Activated CD4-positive, alpha-beta T cell treated with anti-CD3 and anti-CD28 coated beads, Interleukin-2, amount 50 U/mL, for 16 hours (primary cell): Measurements from ENCODE around the gene BID.

Experiments
- DNase-seq: peaks from one replicate; pipeline ENCODE4 v3.0.0-alpha.2; 2020

The BID gene

DNA sequence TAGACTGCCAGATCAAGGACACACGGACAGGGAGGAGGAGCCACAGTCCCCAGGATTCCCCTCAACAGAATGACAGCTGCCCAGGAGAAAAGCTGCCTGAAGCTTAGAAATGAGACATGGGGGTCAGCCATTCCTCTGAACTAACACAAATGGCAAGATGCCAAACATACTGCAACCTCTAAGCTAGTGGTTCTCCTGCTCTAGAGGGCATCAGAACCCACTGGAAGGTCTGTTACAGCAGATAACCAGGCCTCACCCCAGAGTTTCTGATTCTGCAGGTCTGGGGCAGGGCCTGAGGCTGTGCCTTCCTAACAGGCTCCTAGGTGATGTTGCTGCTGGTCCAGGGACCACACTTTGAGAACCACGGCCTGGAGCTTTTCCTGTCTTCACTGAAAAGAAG is 28.6 kb upstream of the BID start:
- DNase-seq, result no peak

DNA sequence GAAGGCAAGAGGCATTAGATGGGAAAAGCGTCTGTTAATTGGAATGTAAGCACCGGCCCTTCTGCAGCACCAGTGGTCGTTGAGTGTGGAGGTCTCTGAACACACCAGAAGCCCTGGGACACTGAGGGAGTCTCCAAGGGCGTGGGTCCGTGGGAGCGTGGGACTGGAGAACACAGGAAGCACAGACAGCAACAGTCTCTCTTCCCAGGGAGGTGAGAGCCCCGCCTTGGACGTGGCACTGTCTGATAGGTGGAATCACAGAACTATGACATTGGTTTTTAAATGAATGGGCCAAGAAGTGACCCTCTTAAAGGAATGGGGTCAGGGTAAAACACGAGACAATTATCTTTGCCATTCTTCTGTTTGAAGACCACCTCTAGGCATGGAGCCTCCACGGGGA is 28.1 kb upstream of the BID start:
- DNase-seq, result no peak

DNA sequence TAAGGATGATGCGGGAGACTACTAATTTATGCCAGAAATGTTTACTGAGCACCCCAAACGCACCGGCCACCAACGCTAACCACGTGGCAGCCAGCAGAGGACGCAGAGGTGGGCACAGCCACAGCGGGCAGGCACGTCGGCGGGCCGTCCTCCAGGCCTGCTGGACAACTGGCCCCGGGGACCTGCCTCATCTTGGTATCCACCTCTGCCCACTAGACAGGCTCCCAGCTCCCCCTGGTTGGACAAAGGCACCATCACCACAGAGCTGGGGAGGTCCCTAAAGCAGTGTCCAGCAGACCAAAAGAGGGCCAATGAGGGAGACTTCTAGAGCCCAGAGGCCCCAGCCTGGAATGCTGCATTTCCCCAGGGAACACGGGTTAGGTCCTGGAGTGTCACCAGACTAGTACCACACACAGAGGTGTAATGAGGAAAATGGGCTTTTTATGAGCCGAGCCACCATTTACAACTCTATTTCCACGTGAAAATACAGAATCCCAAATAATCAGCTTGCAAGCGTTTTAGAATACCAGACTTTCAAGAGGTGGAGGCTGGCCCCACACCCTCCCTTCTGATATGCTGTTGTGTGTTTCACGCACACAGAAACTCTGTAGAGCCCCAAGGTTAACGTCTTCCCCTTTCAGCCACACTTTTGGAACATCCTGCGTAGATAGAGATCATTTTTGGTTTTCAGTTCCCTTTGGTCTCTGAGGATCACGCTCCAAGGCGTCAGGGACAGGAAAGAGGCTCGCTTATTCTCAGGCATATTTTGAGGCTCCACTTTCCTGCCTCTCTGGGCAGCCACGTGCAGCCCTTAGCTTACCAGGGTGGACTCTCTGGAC is 23.7 kb upstream of the BID start:
- DNase-seq, result no peak

DNA sequence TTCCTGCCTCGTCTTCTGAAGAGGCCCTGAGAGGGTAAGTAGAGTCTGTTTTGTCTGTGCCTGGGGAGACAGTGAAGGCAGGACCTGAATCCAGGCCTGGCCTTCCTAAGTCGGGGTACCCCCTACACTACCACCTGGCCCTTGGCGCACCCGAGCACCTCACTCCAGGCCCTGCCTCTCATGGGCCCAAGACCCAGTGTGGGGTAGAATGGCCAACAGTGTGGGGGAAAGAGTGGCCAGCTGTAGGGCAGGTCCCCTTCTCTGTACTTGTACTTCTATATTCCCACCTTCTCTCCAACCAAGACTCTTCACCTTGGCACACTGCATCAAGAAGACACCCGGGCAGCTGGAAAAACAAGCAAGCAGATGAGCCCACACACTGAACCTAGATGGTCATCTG is 22.4 kb upstream of the BID start:
- no peak for DNase-seq

DNA sequence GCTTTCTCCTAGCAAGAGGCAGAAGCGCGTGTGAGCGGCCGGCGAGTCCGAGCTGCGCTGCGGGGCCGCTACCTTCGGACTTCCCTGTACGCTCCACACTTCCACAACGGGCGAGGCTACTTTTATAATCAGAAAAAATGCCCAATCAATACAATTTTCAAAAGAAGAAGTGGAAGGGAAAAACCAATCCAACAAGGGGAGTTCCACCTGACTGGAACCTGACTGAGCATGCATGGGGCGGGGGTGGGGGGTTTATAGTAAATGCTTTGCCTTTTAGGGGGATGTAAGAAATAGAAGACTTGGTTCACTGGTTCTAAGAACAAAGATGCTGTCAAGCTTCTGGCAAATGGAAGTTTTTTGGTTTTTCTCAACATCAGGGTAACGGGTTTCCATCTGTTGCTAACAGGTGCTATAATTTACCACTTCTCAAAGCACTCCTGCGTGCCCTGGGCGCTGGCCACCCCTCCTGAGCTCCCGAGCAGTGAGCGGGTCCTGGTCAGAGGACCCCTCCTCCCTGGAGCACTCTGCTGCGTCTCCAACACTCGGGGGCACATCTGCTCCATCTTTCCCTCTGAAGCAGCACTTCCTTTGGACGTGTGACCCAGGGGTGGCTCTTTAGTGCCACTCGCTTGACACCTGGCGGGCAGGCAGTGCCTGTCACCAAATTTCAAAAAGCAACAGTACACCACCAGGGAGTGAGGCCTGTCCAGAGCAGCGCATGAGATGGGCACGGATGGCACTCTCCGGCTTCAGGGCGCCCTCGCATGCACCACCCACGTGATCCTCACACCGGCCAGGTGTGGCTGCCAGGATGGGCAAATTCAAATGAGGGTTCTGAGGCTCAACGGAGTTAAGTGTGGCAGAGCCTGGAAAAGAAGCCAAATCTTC is 21.6 kb upstream of the BID start:
- DNase-seq, result no peak

DNA sequence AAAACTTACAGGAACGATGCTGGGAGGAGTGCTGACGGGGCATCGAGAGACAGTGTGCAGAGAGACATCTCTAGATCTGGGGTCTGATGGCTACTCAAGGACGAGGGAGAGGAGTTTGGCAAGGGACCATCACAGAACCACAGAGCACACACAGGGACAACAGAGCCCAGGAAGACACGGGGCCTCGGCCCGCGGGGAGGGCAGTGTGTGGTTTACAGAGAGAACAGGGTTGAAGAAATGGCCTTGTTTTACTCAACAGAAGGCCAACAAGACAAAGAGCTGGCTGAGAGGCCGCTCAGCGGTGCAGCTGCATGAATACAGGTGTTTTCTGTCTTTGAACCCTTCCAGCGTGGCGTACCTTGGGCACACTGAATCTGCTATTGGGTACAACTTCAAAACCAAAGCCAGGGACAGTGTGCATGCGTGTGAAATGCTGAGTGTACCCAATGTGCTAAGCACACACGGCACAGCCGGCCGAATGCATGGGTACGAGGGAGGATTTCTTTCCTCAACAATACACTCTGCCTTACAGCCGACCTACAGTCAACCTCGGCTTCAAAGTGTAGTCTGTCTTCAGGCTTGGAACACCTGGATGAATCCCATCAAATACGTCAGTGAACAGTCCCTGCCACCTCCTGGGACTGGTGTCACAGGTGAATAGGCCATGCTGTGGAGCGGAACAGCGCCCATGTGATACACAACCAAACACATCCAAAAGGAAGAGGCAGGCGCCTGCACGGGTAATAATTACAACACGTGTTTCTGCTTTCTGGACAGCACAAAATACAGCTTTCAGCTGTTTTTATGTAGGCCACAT is 20.7 kb upstream of the BID start:
- DNase-seq, result no peak

DNA sequence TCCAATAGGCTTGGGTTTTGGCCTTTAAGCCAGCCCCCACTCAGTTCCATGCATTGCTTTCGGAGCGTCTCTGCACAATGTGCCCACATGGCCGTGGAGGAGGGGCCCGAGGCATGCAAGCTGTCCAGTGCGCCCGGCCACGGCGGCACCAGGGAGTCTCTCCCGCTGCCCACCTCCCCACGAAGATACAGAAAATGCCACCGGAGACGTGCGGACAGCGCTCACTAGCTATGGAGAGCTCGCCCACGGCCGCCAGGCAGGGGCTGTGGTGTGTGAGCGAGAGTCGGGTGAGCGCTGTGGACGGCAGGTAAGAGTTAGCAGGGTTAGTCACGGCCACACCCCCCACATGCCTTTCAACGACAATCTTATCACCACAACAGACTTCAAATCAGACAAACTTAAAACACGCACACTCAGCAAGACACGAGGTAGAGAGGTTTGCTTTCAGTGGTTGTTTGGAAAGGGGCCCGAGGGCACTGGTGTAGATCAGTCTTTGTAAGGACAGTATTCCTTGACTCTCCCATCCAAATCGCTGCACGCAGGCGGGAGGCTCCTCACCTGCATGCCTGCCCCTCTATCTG is 18.7 kb upstream of the BID start:
- no peak for DNase-seq

DNA sequence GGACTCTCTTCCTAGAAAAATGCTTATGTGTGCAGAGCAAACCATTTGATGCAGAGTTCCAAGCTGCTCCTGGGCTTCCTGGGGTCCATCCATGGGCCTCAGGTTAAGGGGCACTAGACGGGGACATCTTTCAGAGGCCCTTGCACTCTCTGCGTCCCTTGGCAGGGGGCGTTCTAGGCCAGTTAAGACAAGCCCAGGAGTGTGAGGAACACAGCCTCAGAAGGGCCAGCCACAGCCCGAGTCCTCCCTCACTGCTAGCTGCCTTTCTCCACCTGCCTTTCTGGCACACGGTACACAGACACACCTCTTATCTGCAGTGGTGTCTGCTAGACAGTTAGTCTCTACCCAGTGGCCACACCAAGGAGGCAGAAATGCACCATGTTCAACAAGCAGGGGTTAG is 18.0 kb upstream of the BID start:
- DNase-seq, result no peak

DNA sequence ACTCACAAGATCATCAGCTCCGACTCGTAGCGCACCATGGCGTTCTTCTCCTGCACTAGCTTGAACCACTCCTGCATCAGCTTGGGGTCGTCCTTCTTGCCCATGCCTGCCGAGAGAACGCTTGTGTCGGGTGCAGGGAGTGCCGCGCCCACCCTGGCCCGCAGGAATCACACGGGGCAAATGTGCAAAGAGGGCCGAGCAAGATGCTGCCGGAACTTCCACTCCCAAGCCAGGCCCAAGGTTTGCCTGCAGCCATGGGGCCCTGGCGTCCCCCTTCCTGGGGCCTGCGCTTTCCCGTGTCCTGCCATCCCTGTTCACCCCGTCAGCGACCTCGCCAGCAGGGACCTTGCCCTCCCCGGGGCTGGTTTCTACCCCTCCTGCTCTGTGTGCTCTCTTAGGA is 16.9 kb upstream of the BID start:
- no peak for DNase-seq

DNA sequence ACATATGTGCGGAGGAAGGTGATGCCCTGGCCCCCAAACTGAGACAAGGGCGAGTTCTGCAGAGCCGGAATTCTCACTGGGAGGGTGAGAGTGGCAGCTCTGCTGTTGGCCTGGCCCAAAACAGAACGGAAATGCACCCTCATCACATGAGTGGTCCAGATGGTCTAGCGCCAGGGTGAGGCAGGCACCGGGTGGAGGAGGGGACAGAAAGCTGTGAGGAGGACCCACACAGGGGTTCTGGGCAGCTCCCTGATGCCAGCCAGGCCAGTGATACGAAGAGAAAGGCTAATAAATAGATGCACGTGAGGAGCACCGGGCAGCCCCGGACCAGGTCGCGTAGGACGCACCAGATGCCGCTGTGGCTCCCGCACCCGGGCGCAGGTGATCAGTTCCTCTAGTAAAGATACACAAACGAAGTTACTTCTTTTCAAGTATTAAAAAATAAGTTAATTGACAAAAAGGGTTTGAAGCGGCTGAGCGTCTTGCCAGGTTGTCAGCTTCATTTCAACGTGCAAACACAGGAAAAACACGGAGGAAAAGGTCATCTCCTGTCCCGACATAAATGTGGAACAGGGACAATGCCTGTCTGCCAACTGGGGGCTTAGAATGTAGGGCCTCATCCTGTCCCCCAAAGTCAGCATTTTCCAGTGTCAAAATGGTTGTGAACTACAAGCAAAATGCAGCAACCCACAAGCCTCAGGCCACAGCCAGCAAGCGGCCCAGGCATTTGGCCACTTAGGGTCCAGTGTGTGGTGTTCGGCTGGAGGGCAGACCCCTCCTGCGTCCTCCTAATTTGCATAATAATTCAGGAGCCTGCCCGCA is 15.3 kb upstream of the BID start:
- no peak for DNase-seq

DNA sequence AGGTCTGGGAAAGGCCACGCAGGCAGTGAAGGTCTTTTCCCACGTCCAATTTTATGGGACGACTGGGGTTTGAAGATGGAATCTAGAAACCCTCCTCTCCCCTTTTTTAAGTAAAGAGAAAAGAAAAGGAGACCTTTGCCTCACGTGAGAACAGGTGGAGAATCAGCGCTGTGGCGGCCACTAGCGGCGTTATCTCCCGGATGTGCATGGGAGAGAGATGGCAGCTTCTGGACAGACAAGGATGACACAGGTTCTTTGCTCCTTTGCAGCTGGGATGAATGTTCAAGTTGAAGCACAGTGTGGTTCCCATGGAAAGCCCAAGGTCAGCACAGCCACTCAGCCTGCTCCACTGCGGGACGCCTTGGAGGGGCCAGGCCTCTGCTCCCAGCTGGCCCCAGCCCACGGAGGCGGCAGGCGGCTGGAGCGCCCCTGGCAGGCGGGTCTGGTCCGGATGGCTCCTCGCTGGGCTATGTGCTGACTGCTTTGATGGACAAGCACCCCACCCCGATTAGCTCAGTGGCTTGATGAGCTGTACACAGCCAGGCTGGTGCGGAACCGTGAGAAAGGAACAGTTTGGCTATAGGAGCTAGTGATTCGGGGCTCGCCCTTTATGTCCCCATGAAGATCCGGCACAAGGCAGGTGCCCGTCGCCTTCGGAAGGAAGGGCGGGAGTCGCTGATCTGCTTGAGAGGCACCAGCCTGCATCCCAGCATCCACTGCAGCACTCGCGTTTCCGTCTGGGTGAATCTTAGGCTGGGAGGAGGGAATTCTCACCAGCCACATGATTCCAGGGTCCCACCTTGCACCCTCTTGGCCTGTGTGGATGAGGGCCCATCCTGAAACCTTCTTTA is 14.5 kb upstream of the BID start:
- no peak for DNase-seq

DNA sequence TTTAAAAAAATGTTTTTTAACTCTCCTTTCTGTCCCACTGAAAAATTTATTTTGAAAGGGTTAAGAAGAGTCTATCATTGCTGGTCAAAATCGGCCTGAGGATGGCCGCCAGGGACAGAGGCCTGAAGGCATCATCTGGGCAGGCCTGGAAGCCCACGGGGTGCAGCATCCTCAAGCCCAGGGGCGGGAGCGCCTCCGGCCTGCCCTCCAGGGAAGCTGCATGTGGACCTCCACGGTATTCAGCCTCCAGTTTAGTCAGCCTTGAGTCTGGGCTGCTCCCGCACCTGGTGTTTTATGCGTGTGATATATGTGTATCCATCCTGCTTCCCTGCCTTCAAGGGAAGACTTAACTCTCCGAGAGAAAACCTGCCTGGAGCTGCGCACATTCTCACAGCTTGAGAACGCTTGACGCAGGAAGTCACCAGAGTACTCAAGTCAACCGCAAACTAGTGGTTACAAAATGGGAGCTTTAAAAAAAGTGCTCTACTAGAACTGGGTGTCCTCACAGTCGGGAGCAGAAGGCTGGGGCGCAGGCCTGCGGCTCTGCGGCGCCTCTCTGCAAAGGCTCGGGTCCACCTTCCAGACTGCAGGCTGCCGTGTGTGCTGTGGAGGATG is 13.6 kb upstream of the BID start:
- no peak for DNase-seq

DNA sequence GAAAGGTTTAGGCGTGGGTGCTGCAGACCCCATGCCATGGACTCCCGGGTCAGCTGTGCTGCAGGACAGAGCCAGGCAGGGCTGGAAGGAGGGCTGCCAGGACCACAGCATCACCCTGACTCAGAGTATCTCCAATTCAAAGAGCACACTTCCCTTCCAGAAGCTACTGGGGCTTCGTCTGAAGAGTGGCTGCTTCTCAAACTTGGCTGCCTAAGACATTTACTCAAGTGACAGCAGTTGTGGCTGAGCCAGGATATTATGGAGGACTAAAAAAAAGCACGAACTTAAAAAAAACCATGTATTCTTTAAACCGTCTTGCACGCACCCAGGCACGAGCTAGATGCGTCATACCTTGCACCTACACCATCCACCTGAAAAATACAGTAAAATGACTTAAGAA is 13.0 kb upstream of the BID start:
- no peak for DNase-seq

DNA sequence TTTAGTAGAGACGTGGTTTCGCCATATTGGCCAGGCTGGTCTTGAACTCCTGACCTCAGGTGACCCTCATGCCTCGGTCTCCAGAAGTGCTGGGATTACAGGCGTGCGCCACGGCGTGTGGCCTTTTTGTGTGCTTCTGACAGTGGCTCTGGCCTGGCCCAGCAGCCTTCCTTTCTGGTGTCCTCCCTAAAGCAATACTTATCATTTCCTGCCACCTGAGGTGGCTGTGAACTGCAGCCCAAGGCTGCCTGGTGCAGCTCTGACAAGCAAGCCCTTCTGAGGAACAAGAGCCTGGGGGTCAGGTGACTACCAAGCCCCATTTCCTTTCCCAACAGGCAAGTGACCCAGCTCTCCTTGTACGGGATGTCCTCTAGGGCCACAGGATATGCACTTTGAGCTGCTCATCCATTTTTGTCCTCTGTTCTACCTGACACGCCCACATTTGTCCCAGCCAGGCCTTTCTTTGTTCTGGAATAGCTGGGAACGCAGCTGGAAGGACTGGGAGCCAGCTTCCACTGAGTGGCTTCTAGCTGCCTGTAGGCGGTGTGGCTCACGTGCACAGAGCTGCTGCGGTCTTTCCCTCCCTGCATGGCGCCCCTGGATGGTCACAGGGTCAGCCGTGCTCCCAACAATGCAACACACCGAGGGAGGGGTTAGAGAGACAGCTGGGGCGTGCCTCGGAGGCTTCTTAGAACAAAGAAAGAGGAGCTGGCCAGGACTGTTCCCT is 12.3 kb upstream of the BID start:
- DNase-seq, result no peak

DNA sequence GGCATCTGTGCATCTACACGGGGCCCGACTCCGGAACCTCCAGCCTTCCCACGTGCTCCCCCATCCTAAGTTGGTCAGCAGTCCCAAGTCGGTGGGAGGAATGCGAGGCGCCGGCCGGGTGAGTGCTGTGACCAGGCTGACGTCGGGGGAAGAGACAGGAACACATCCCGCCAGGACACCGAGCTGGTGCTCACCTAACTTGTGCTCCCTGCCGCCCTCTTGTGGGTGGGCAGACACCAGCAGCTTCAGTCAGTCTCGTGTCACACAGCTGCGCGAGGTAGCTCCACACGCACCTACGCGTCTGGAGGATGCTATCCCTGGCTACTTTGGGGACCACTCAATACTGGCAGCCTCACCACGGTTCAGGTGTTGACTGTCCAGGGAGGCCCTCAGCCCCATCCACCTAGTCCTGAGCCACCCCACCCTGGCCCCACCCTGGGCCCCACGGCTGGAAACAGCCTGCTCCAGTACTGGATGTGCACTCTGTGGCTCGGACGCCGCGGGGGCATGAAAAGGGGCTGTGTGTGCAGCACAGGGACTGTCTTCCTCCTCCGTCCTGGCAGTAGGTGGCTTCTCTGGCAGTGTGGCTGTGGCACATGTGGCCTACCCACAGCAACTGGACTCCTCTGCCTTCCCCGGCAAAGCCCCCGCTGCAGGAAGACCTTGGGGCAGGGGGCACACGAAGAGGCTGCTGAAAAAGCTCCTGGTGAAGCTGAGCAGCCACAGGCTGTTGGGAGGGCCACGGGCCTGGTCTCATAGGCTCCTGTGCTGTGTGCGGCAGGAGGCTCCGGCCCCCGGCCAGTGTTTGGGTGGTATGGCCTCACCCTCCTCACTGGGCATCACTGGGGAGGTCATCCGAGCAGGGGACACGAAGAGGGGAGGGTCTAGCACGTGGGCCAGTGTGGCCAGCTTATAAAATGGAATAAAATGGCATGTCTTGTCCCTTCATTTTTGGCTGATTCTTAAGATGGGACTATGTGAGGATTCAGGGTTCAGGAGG is 11.2 kb upstream of the BID start:
- peak; percentile 69 for DNase-seq

DNA sequence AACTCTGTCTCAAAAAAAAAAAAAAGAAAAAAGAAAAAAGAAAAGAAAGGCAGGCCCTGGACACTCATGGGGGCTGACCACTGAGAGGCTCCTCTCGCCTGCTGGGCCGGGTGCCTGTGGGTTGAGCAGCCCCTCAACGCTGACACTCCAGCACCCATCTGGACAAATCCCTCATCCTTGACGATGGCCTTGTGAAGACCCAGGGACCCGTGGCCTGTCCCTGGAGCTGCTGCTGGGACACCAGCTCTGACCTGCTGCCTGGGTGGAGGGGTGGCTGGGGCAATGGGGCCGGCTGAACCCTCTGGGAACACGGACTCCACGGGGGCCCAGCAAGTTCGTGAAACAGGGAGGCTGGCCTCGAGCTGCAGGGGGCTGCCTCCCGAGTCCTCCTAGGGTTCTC is 10.5 kb upstream of the BID start:
- no peak for DNase-seq

DNA sequence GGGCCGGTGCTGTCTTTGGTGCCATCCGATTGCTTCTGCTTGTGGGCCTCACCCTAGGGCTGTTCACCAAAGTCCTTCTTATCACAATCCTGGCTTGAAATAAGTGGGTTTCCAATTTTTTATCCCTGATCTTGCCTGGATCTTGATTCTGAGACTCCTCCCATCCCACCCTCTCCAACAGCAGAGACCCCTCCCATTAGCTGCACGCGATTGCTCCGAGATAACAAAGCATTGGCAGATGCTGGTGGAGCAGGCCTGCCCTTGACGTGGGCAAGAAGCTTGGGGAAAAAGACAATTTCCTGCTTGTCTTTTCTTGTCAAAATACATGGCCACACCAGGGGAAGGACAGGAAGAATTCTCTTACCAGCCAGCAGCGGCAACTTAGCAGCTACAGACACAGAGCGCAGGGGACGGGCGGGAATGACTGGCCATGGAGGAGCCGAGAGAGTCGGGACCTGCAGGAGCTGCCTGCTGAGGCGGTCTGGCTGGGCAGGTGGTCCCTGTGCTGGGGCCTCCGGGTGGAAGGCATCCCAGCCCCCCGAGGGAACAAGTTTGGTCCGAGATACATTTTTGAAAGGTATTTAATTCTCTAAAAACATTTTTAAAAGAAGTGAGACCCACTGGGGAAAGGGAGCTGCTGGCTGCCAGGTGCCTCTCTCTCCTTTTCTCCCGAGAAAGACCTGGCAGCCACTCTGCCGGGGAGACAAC is 9.7 kb upstream of the BID start:
- no peak for DNase-seq

DNA sequence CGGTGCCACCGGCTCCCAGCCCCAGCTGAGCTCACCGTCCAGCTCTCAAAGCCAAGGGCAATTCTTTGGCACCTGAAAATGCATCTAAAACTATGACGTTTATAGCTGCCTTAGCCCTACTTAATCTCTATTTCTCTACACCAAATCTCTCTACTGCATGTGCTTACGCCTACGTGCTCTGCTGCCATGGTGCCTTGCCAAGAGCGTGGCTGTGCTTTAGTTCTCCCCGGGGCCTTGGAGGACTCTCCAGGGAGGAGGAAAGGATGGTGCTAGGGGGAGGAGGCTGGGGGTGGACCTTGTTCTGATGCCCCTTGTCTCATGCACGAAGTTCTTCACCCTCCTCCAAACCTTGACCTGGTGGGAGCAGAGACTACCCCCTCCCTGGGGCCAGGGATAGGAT is 9.0 kb upstream of the BID start:
- no peak for DNase-seq
